ENCODE data around the gene PAK2. TPM values are rescaled to one million over a fixed set of nuclear protein-coding genes. Genes with fewer than 3 reads are reported as not detected.

The PAK2 gene
- total RNA-seq, 2 experiments from 2014 or later = 24.5 to 95.6 TPM

- ChIA-PET POLR2A (no interaction called here), CTCF (ENCODE audit: unreplicated experiment) (no interaction called here)
- Histone ChIP-seq H2AFZ (ENCODE audit: low read length) (no peak overlapping the region), H3K4me3 (ENCODE audit: low read depth, low read length, poor library complexity, severe bottlenecking) (no peak overlapping the region), H3K4me2 (ENCODE audit: low read length) (no peak overlapping the region), H3K79me2 (ENCODE audit: insufficient read depth, low read depth, low read length) (peaks cover 92% of the 10 kb centered on the region), H3K36me3 (ENCODE audit: insufficient read depth, low read length) (peaks cover 39% of the 10 kb centered on the region), H3K9me2 (ENCODE audit: insufficient read depth, low read length) (no peaks in the 10 kb centered on the region), H3K27ac (ENCODE audit: low read depth, low read length, poor library complexity, severe bottlenecking) (no peak overlapping the region), H4K20me1 (ENCODE audit: insufficient read depth, low read length) (0 out of 2 replicates have a peak, but pooled peaks cover 5% of the 10 kb centered on the region), H3K9me3 (ENCODE audit: low read length) (no peaks in the 10 kb centered on the region), H3K4me1 (ENCODE audit: insufficient read depth, low read length, poor library complexity, severe bottlenecking) (peaks cover 7% of the 10 kb centered on the region)
- no TSS peak for BruUV-seq (replicated peaks)
- intact Hi-C loops (cut with micrococcal nuclease; ENCODE audit: unreplicated experiment) = no loop called here
- peak; percentile 8 for DNase-seq (ENCODE audit: low spot score)
- TF ChIP-seq CTCF (conservative IDR thresholded peaks at IDR 0.05; ENCODE audit: low read length) = no peak
- TF ChIP-seq EZH2phosphoT487 (IDR thresholded peaks at IDR 0.05; ENCODE audit: borderline replicate concordance, low read depth, low read length) = no peak
Measured at GRCh38 chr3:196772102-196772501, 32.4 kb downstream of the PAK2 start.

GRCh38 chr3:196772897-196773296 is 33.2 kb downstream of the PAK2 start:
- DNase-seq (ENCODE audit: low spot score) = no peak
- BruUV-seq (replicated peaks) = no TSS peak
- ChIA-PET POLR2A (no interaction called here), CTCF (ENCODE audit: unreplicated experiment) (no interaction called here)
- TF ChIP-seq EZH2phosphoT487 (IDR thresholded peaks at IDR 0.05; ENCODE audit: borderline replicate concordance, low read depth, low read length) (no peak), CTCF (conservative IDR thresholded peaks at IDR 0.05; ENCODE audit: low read length) (no peak)
- peaks cover 41% of the 10 kb centered on the region for H3K36me3 ChIP-seq (ENCODE audit: insufficient read depth, low read length)
- no peaks in the 10 kb centered on the region for H3K9me2 ChIP-seq (ENCODE audit: insufficient read depth, low read length)
- intact Hi-C loops (cut with micrococcal nuclease; ENCODE audit: unreplicated experiment) = no loop called here
- H3K4me3 ChIP-seq (ENCODE audit: low read depth, low read length, poor library complexity, severe bottlenecking) = no peak overlapping the region
- H3K79me2 ChIP-seq (ENCODE audit: insufficient read depth, low read depth, low read length) = peaks cover 94% of the 10 kb centered on the region
- peaks cover 7% of the 10 kb centered on the region for H3K4me1 ChIP-seq (ENCODE audit: insufficient read depth, low read length, poor library complexity, severe bottlenecking)
- 0 out of 2 replicates have a peak, but pooled peaks cover 5% of the 10 kb centered on the region for H4K20me1 ChIP-seq (ENCODE audit: insufficient read depth, low read length)
- no peak overlapping the region for H3K4me2 ChIP-seq (ENCODE audit: low read length)
- H3K27ac ChIP-seq (ENCODE audit: low read depth, low read length, poor library complexity, severe bottlenecking) = no peak overlapping the region
- H3K9me3 ChIP-seq (ENCODE audit: low read length) = no peaks in the 10 kb centered on the region
- no peak overlapping the region for H2AFZ ChIP-seq (ENCODE audit: low read length)

GRCh38 chr3:196774191-196774820 is 34.6 kb downstream of the PAK2 start:
- Histone ChIP-seq H3K4me1 (ENCODE audit: insufficient read depth, low read length, poor library complexity, severe bottlenecking) (peaks cover 7% of the 10 kb centered on the region), H3K79me2 (ENCODE audit: insufficient read depth, low read depth, low read length) (peaks cover 94% of the 10 kb centered on the region), H2AFZ (ENCODE audit: low read length) (no peak overlapping the region), H3K4me3 (ENCODE audit: low read depth, low read length, poor library complexity, severe bottlenecking) (no peak overlapping the region), H4K20me1 (ENCODE audit: insufficient read depth, low read length) (0 out of 2 replicates have a peak, but pooled peaks cover 5% of the 10 kb centered on the region), H3K36me3 (ENCODE audit: insufficient read depth, low read length) (peaks cover 43% of the 10 kb centered on the region), H3K9me2 (ENCODE audit: insufficient read depth, low read length) (no peaks in the 10 kb centered on the region), H3K9me3 (ENCODE audit: low read length) (no peaks in the 10 kb centered on the region; the same call in 1 of the 2 replicates), H3K4me2 (ENCODE audit: low read length) (no peak overlapping the region), H3K27ac (ENCODE audit: low read depth, low read length, poor library complexity, severe bottlenecking) (no peak overlapping the region)
- TF ChIP-seq CTCF (conservative IDR thresholded peaks at IDR 0.05; ENCODE audit: low read length) = no peak
- no peak for TF ChIP-seq EZH2phosphoT487 (IDR thresholded peaks at IDR 0.05; ENCODE audit: borderline replicate concordance, low read depth, low read length)
- ChIA-PET CTCF (ENCODE audit: unreplicated experiment) (no interaction called here), POLR2A (no interaction called here)
- intact Hi-C loops (cut with micrococcal nuclease; ENCODE audit: unreplicated experiment) = no loop called here
- BruUV-seq (replicated peaks) = no TSS peak
- DNase-seq (ENCODE audit: low spot score) = no peak
